ENCODE data around the gene PLK1. TPM values are rescaled to one million over a fixed set of nuclear protein-coding genes. Genes with fewer than 3 reads are reported as not detected.

The PLK1 gene
- total and polyA plus RNA-seq, 2 of the 13 experiments (the other 11 are each of a cell fraction or from before 2014, with no cell fraction given) = 71.5 to 76.3 TPM

DNA sequence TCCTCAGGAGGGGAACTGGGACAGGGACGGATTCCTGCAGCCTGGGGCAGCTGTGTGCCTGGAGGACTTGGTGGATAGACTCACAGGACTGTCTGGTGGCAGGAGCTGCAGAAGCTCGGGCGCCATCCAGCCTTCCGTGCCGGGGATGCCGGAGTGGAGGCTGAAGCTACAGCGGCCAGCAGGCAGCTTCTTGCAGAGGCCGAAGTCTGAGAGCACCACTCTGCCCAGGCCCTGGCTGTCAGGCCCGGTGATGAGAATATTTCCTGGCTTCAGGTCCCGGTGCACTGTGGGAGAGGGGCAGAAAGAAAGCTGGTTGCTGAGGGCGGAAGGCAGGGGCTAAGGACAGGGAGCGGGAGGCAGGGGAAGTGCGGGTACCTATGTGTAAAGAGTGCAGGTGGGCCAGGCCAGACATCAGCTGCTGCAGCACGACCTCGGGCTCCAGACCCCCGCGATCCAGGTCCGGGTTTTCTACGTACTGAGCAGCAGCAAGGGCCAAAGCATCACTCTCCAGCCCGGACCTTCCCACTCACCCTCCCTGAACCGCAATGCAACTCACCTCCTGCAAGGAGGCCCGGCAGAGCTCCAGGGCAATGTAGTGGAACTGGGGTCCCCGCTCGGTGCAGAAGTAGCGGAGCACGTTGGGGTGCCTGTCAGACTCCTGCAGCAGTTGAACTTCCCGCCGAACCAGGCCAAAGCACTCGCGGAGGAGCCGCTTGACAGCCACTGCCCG, 16.1 kb downstream of the PLK1 start (continued):
- no peak for TF ChIP-seq ZNF3 (CRISPR knock-in tag; IDR thresholded peaks at IDR 0.05)
- TF ChIP-seq ZNF616 (CRISPR knock-in tag; IDR thresholded peaks at IDR 0.05; ENCODE audit: low read depth) = 0 out of 2 replicates have a peak, but pooled peaks have one; percentile 13
- peak; percentile 50; the same call in 1 of the 2 replicates for TF ChIP-seq NFKB2 (CRISPR knock-in tag; IDR thresholded peaks at IDR 0.05; ENCODE audit: borderline replicate concordance)
- no peak for TF ChIP-seq IKZF5 (CRISPR knock-in tag; IDR thresholded peaks at IDR 0.05)
- TF ChIP-seq IKZF4 (CRISPR knock-in tag; IDR thresholded peaks at IDR 0.05; ENCODE audit: borderline replicate concordance, low read depth, not compliant biosample characterization) = no peak
- no peak for TF ChIP-seq ZNF124 (CRISPR knock-in tag; IDR thresholded peaks at IDR 0.05)
- peak; percentile 67; the same call in 1 of the 2 replicates for TF ChIP-seq PHF20 (CRISPR knock-in tag; IDR thresholded peaks at IDR 0.05)
- TF ChIP-seq ZBTB4 (CRISPR knock-in tag; IDR thresholded peaks at IDR 0.05; ENCODE audit: borderline replicate concordance) = peak; percentile 79; the same call in 1 of the 2 replicates
- TF ChIP-seq ZNF558 (CRISPR knock-in tag; IDR thresholded peaks at IDR 0.05; ENCODE audit: borderline replicate concordance) = no peak
- 0 out of 2 replicates have a peak, but pooled peaks have one; percentile 30 for TF ChIP-seq ADNP (CRISPR knock-in tag; IDR thresholded peaks at IDR 0.05)
- TF ChIP-seq KIAA2018 (CRISPR knock-in tag; IDR thresholded peaks at IDR 0.05; ENCODE audit: borderline replicate concordance) = no peak
- 0 out of 2 replicates have a peak, but pooled peaks have one; percentile 30 for TF ChIP-seq ZNF572 (CRISPR knock-in tag; IDR thresholded peaks at IDR 0.05)
- TF ChIP-seq HIVEP1 (CRISPR knock-in tag; IDR thresholded peaks at IDR 0.05) = peak; percentile 79
- TF ChIP-seq MAFK (conservative IDR thresholded peaks at IDR 0.05 in 1 of 2, IDR thresholded peaks at IDR 0.05 in 1 of 2; ENCODE audit: low read length in 2 of 2) = no peak
- TF ChIP-seq ZNF446 (CRISPR knock-in tag; IDR thresholded peaks at IDR 0.05) = no peak
- TF ChIP-seq KAT8 (CRISPR knock-in tag; IDR thresholded peaks at IDR 0.05) = peak; percentile 25; the same call in 1 of the 2 replicates

All from HepG2 (cell line).